GM21786 (cell line): ENCODE results near the gene GCK.
"Not testable (repeated sequence)": the region's sequence is repeated elsewhere in the genome, so short reads cannot be mapped to it uniquely, and the experiment has no call there.

ENCODE experiments used
- ATAC-seq: cut with Tn5 transposase; IDR thresholded peaks from one replicate; pipeline ENCODE4 v1.9.1; 2021; ENCODE audit not compliant: unreplicated experiment

The GCK gene

GRCh38 chr7:44184206-44184872, 4.9 kb downstream of the GCK start:
- no peak for ATAC-seq

DNA sequence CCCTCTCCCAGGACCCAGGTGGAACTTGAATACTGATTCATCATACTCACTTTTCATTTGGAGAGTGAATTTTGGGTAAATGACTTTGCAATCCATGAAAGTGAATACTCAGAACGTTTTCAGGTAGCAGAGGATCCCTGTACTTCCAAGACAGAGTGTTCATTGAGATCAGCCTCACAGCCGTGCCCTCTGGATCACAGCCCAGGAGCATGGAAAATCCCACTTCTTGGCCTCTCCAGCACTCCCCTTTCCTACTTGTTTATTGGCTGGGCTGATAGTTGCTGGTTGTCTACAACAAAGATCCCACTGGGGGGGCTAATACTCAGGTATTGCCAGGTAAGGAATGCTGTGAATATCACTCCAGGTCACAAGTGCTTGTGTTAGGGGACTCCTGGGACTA, 5.9 kb downstream of the GCK start:
- ATAC-seq, result no peak

DNA sequence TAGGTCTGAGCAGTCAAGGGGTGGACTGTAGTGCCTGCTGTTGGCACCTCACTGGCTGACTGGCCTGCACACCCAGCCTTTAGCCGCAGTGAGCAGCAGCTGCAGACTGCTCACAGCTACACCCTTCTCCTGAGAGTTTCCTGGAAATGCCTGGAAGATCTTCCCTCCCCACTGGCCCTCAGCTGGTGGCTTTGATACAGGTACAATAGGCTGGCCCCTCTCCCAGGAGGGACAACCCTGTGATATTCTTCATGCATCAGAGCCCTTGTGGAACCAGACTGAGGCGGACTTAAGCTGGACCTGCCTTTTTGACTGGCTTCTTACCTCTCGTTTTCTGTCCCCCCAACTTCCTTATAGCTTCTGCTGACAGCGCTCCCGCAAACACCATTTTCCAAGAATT, 6.4 kb downstream of the GCK start:
- no peak for ATAC-seq

DNA sequence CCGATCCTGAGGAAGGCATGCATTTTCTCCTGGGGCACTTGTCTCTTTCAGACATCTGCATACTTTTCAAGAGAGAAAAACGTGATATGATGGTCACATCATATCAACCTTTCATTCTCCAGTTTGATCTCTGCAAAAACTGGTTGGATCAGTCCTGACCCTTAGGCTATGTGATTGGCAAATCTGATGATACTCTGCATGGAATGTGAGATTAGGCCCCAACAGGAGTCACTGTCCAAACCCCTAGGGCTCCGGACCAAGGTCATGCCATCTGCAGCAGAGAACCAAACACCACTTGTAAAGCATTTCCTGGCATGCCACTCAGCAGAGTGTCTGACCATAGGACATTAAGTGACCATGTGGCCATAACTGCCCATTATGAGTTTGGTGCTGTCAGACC, 8.6 kb downstream of the GCK start:
- ATAC-seq, result no peak

DNA sequence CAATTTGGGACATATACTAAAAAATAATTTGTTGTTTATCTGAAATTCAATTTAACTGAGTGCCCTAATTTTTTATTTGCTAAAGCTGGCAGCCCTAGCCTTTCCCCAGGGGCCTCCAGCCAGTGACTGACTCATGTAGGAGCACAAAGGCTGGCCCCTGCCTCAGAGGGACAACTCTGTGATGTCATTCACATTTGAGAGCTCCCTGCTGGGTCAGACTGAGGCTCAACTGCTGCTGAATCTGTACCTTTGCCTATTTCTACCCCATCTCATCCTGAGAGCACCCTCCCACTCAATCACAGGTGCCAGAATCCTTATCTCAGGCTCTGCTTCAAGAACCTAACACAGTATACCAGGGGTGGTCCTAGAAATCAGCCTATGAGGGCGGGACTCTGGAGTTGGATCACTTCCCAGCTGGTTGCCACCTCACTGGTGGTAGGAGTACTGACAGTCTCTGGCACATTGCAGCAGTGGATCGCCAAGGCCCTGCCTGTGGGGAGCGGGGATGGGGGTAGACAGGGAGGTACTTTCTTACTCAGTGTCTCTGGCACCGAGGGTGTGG, 11.6 kb downstream of the GCK start:
- no peak for ATAC-seq

DNA sequence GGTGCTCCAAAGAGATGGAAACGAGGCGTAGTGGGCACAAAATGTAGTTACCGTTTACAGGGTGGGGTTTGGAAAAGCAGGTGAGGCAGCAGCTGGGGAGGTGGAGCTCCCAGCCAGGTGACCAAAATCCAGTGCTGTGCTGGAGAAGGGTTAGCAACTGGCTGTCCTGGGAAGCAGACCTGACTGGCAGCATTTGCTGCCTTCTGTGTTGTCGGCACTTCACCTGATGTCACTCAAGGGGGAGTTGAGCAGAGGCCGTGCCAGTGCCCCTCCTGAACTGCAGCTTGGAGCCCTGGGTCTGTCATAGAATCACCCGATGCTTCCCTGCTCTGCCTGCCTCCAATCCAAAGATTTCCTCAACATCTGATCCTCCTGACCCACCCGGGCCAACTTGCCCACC, 12.8 kb downstream of the GCK start:
- no peak for ATAC-seq

DNA sequence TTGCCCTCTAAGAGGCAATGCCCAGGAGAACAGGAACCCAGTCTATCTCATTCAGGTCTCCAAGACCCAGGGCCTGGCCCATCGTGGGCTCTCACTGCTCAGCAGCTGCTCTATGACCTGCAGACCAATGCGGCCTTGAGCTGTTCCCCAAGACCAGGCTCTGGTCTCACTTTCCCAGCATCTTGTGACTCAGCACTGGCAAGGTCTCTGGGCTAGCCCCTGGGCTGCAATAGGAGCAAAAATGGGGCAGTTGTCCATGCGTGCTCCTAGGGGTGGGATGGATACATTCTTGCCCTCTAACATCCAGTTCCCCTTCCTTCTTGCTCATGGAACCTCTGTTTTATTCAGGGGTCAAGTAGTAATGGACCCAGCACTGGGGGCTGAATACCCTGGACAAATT, 13.5 kb downstream of the GCK start:
- no peak for ATAC-seq

GRCh38 chr7:44174694-44174948, 14.6 kb downstream of the GCK start:
- not testable (repeated sequence) for ATAC-seq

- no peak for ATAC-seq
These were observed 15.1 kb downstream of the GCK start for GRCh38 chr7:44173911-44174693.

GRCh38 chr7:44172803-44173424, 16.3 kb downstream of the GCK start:
- ATAC-seq, result no peak

GRCh38 chr7:44172352-44172751, 16.9 kb downstream of the GCK start:
- ATAC-seq, result no peak

- not testable (repeated sequence) for ATAC-seq
These were observed 17.3 kb downstream of the GCK start for GRCh38 chr7:44171901-44172300.

DNA sequence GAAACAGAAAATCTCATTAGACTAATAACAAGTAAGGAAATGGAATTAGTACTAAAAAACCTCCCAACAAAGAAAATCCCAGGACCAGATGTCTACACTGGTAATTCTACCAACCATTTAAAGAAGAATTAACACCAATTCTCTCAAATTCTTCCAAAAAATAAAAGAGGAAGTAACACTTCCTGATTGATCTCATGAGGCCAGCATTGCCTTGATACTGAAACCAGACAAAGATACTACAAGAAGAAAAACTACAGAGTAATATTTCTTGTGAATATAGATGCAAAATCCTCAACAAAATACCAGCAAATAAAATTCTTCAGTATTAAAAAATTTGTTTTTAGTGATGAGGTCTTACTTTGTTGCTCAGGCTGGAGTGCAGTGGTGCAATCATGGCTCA, 21.3 kb downstream of the GCK start:
- no peak for ATAC-seq

GRCh38 chr7:44163591-44163990, 25.6 kb downstream of the GCK start:
- ATAC-seq, result no peak

GRCh38 chr7:44162785-44163395, 26.3 kb downstream of the GCK start:
- no peak for ATAC-seq

DNA sequence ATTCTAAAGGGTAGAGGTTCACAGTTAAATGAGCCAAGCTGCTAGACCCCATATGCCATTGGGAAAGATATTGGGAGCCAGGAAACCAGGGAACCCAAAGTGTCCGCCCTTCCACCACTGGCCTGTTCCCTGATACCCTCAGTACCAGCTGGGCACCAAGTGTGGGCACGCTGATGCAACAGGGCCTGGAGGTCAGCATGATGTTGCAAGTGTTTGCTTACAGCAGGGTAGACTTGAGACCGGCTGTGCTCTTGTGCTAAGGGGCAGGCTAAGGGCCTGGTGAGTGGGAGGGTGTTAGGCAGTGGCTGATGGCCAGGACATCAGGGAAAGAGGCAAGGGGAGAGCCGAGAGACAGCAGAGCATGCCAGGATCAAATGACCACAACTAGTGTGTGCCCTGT, 27.1 kb downstream of the GCK start:
- ATAC-seq, result no peak

DNA sequence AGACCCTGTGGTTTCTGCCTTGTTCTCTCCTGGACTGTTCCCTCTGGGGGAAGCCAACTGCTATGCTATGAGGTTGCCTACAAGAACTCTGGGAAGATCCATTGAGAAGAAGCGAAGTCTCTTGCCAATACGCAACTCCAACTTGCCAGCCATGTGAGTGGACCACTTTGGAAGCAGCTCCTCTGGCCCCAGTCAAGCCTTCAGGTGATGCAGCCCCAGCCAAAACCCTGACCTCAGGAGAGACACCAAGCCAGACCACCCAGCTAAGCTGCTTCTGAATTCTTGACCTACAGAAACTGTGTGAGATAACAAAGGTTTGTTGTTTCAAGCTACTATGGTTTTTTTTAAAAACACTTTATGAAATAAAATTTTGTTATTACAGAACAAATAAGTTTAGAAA, 27.9 kb downstream of the GCK start:
- ATAC-seq, result no peak

- no peak for ATAC-seq
These were observed 29.2 kb downstream of the GCK start for GRCh38 chr7:44159824-44160630.

DNA sequence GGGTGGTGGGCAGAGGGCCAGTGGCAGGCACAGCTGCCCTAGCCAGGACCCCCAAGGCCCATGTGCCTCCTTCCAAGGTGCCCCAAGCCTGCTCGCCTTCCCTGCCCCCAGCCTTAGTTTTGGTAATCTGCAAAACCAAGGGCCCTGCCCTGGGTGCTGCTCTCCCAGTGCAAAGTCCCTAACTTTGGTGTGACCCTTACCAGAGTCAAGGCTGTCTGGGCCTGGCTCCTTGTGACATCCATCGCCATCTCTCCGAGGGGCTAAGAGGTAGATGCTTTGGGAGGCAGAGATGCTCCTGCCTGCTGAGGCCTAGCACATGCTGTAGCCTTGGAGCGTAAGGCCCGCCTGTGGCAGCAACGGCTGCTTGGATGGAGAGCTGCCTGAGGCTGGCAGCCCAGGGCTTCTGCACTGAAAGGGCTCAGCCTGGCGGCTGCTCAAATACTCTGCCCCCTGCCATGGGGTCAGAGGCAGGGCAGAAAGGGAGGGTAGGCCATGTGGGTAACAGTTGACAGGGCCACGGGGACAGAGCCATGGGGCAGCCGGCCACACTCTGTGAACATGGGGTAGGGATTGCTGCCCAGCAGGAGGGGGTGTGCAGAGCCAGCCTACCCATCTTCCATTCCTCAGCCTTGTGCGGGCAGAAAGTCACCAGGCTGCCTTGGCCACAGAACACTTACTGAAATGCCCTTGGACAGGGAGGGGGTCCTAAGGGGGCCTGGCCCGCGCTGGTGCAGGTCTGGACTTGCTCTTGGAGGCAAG, 30.2 kb downstream of the GCK start:
- no peak for ATAC-seq
